Stimulated activated CD8-positive, alpha-beta memory T cell treated with anti-CD3 and anti-CD28 coated beads, Interleukin-2, amount 100 ng/mL, for 48 hours (primary cell): ENCODE results near the gene COMP.
"Not testable (repeated sequence)": the region's sequence is repeated elsewhere in the genome, so short reads cannot be mapped to it uniquely, and the experiment has no call there.

Experiments
- DNase-seq, 2 donors: peaks; one replicate each; pipeline ENCODE4 v3.0.0-alpha.2; 2020; ENCODE audit warnings: low read depth in 2 of 2

Gene COMP

DNA sequence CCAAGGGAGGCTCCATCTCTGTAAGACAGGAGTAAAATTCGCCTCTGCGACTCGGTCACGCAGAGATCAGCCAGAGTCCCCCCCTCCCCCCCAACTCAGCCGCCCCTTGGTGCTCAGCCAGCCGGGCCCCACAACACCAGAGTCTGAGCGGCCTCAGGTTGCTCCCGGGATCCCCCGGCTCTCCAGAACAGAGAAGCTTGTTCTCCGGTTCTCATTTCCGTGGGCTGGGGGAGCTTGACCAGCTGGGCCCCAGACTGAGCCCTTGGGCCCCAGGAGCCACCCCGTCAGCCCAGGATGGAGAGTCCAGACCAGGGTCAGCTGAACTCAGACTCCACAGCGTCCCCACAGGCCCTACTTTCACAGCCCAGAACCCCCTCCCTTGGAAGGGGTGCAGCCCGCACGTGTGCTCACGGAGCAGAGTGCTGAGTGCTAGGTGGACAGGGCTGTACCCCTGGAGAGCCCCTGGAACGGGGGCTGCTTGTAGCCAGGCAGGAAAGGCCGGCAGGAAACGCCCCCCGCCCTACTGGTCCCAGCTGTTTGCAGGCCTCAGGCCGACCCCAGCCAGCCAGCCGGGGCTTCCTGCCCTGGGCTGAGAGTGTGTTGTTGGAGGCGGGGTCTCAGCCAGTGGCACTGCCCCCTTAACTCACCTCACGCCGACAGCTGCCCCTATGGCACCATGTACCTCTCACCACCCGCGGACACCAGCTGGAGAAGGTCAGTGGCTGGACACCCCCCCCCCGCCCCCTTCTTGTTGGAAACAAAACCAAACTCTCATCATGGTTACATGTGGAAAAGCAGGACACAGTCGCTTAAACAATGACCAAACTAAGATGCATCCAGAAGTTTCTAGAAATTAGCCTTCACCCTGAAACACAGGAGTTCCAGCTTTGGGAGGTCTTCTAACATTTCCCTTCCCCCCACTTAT is 44.4 kb downstream of the COMP start:
- DNase-seq, result no peak

DNA sequence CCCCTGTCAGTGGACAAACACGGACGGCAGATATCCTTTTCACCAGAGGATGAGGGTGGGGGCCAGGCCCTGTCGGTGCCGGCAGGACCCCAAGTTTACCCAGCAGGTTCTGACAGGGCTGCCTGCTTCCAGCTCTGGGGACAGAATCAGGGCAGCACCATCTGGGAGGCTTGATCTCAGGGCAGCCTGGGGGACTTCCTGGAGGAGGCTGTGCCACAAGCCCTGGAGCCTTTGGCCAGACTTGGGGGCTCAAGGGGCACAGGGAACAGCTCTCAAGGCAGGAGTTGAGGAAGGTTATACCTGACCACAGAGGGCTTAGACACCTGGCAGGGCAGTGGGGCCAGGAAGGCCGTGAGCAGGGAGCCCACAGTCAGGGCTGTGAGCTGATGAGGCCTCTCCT is 45.2 kb downstream of the COMP start:
- DNase-seq, result no peak

DNA sequence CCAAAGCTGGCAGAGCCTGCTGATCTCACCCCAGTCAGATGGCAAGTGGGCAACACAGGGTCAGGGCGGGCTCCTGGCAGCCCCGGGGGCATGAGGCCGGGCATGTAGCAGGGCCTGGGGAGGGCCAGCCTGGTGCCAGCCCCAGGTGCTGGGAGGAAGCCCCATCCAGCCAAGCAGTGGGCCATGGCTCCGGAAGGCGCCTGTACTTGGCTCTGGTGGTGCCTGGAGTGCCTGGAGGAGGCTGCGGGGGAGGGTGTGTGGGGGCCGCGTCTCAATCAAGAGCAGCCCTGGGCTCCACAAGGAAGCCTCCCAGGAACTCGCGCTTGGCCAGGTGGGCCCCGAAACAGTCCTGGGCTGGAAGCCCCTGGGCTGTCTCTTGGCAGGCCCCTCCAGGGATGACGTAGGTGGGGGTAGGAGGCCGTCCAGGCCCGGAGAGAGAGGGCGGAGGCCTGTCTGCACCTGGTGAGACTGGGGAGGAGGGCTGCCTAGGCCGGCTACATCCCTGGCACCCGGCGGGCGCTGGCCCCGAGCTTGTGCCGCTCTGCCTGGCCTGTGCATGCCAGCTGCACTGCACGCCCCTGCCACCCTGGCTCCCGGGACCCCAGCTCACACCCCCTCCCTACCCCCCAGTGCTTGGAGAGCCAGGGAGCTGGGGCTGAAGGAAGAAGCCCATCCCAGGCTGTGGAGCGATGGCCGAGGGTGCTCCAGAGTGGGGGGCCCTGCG is 45.9 kb downstream of the COMP start:
- no peak for DNase-seq

DNA sequence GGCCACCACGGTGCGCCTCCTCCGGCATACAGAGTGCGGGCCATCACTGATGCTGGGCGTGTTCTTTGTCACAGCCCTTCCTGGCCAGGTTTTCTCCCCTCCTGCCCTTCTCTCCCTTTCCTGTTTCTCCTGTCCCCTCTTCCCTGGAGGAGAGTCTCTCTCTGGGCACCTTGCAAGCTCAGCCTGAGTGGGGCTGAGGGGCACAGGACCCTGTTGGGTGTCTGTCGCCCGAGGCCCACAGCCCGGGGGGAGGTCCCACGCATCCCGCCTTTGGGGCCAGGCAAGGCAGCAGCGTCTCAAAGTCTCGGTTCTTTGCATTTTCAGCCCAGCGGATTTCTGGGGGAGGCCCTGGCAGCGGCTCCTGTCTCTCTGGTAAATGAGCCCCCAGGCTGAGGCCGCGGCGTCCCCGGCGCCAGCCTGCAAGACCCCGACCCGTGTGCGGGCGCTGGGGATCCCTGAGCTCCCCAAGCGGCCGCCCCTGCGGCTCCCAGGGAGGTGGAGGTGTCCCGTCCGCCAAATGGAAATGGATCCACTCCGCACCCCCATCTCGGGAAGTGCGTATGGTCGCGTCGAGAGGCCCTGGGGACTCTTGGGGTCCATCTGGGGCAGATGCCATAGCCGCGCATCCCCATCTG is 47.2 kb downstream of the COMP start:
- DNase-seq, result no peak

DNA sequence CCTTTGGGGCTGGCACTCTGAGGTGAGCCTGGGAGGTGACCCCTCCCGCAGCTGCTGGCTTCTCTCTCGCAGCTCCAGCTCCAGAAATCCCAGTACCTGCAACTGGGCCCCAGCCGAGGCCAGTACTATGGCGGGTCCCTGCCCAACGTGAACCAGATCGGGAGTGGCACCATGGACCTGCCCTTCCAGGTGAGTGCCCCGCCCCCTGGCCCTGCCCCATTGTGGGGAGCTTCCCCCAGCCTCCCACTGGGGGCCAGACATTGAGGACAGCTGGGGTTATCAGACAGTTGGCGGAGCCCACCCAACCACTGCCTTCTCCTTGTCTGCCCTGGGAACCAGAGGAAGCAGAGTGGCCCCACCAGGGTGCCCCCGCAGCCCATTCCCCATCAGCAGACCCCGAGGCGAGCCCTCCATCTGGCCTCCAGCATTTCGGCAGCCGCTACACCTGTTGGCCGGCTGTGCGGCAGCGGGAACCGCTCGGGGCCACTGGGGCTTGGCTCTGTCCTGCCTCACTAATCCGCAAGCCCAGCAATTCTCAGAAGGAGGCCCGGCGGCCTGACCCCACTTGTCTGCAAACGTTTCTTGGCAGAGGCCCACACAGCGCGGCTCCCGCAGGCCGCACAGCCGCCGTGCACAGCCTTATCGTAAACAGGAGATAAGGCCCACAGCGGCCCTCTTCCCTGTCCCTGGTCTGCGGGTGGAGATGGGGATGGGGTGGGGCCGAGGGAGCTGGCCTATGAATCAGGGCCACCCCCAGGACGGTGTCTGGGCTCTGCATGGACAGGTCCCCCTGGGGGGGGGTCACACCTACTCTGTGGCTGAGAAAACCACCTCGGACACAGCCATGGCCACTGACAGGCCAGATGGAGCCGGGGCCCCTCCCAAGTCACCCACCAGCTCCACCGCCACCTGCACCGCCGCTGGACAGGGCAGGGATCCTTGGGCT is 48.0 kb downstream of the COMP start:
- DNase-seq, result no peak

DNA sequence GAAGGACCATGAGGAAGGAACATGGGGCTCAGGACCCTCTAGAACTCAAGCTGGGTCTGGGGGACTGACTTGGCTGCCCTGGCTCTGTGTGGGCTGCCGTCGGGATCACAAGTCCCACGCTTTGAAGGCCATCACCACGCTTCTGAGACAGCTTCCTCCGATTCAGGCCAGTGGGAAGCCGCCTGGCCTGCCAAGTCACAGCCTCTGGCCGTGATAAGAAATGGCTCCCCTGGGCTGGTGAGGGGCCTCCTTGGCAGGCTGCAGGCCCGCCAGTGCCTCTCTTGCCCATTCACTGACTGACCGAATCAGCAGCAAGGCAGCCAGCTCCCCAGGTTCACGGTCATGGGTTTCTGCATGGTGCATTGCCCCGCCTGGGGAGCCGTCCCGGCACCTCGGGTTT is 48.8 kb downstream of the COMP start:
- DNase-seq, result no peak

DNA sequence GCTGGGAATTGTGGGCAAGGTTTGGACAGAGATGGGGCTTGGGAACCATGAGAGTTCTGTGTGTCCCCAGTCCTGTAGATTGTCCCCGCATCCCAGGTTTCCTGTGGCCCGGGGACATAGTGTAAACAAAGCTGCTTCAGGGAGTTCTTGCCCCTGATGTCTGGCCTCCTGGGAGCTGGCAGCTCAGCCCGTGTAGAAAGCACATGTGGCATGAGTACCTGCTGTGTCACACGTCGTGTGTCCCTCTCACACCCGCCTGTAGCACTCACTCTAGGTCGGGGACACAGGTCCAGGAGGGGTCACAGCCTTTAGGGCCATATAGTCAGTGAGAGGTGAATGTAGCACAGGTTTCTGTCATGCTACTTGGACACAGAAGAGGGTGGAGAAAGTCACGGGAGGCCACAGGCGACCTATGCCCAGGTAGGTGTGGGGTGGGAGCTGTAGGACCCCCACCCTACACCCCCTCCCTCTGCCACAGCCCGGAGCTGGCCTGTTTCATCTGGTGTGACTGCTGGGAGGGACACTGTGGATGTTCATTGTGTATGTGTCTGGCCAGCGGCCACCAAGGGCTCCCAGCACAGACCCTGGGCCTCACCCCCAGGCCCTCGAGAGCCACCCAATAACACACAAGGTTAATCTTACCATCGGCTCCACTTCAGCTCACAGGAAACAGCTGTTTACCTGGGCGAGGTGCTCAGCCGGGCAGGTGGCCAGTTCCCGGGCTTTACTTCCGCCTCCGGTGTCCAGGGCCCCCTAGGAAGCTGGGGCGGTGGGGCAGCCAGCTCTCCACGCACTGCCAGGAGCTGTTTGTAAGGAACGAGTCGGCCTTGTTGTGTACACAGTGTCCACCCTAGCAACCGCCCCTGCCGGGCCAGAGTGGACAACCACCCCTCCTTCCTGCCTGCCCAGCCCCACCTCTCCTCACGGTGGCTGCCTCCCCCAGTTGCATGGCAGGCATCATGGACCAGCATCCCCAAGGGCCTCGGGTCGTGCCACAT is 49.7 kb downstream of the COMP start:
- no peak for DNase-seq

DNA sequence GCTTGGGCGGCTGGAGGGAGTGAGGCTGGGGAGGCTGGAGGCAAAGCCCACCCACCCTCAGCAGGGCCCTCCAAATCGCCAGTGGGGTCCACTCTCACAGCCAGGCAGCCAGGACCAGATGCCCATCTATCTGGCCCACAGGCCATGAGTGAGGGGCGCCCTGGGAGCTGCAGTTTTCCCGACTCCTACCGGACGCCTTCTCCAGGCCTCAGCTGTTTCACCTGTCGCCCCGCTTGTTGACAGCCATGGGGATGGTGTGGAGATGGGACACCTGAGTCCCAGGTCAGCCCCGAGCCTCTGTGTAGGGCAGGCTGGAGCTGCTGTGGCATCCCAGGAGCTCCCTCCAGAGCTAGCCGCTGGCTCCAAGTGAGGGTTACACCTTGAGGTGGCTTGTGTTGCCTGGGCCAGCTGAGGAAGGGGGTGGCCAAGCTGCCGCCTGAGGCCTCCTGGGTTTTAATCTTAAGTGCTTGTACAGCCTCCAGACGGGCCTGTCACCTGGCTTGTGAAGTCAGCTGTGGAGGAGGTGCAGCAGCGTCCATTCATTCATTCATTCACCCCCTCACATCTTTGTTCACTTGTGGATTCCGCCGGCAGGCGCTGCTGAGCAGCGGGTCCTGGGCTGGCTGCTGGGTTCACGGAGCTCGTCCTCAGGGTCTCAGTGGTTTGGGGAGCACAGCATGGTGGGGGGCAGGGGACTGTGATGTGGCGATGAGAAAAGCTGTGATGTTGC is 52.0 kb downstream of the COMP start:
- no peak for DNase-seq

DNA sequence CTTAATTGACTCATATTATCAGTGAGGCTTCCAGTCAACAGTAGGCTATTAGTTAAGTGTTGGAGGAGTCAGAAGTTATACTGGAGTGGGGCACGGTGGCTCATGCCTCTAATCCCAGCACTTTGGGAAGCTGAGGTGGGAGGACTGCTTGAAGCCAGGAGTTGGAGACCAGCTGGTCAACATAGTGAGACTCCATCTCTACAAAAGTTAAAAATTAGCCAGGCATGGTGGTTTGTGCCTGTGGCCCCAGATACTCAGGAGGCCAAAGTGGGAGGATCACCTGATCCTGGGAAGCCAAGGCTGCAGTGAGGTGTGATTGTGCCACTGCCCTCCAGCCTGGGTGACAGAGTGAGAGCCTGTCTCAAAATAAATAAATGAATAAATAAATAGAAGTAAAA is 53.2 kb downstream of the COMP start:
- no peak for DNase-seq

DNA sequence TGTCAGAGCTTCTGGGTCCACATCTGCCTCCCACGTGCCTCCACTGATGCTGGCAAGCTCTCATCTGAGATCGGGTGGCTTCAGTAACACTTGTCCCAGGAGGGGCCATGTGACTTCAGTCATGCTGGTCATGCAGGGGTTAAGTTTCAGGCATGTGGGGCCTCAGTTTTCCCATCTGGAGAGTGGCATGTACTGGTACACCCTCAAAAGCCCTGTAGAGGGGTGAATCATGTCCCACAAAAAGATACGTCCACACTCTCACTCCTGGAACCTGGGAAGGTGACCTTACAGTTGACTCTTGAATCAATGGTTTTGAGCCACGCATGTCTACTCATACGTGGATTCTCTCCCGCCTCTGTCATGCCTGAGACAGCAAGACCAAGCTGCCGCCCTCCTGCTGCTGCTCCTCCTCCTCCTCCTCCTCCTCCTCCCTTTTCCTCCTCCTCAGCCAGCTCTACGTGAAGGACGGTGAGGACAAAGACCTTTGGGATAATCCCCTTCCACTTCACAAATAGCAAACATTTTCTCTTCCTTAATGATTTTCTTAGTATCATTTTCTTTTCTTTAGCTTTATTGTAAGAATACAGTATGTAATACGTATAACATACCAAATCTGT is 53.7 kb downstream of the COMP start:
- DNase-seq, result no peak

DNA sequence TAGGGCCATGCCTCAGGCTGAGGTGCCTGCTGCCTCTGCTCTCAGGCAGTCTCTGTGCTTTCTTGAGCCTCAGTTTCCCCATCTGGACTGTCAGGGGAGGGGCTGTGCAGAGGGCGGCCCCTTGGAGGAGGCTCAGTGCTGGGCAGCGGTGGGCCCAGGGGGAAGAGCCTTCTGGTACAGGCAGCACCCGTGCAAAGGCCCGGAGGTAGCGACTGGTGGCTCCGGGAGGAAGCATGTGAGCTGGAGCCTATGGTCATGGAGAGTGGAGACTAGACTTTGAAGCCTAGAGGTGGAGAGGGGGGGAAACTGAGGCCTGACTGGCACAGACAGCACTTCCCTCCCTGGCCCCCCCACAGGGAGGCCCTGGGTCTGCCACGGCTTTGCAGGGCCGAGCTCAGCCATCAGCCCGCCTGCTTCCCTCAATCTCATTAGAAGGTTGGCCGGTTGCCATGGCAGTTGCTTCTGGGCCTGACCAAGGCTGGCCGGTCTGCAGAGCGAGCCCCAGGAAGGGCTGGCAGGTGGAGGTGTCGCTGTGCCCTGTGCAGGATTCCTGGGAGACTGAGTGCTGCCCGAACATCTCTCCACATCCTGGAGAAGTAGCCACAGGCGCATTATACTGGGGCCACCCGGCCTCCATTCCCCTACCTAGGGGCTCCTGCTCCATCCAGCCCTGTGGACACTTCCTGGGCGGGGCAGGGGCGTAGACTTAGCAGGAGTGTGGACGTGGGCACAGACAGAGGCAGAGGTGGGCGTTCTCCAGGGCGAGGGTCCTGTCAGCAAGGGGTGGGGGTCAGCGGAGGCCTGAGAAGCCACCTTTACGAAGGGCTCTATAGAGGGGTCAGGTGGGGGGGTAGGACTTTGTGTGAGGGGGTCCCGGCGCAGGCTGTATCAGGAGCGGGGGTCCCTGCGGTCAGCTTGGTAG is 54.4 kb downstream of the COMP start:
- DNase-seq, result no peak

DNA sequence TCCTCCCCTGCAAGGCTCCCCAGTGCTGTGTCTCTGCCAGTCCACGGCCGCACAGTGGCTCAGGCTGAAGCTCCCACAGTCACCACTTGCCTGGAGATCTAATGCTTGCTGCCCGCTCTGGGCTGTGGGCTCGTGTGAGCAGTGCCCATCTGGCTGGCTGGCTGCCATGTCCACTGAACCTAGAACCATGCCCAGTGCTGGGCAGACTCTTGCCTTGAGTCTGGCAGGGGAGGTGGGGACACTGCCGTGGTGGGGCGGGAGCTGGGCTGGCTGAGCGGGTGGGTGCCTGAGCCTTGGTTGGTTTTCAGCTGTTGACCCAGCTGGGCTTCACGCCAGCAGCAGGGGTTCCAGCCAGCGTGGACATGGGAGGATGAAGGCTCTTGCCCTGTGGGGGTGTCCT is 55.4 kb downstream of the COMP start:
- no peak for DNase-seq

DNA sequence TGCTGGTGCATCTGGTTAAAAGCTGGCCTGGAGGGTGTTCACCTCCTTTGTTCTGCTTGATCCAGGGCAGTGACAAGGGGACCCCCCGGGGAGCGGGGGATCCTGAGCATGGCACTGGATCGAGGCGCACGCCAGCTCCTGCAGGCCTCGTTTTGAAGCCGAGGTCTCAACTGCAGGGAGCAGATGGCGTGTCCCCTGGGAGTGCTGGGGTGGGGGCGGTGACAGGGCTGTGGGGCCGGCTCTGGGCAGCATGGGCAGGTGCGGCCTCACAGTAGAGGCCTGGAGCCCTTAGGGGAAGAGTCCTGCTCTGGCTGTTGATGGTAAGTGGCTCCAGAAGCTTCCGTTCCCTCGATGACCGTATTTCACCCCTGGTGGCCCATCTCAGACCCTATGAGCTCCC is 55.8 kb downstream of the COMP start:
- no peak for DNase-seq

DNA sequence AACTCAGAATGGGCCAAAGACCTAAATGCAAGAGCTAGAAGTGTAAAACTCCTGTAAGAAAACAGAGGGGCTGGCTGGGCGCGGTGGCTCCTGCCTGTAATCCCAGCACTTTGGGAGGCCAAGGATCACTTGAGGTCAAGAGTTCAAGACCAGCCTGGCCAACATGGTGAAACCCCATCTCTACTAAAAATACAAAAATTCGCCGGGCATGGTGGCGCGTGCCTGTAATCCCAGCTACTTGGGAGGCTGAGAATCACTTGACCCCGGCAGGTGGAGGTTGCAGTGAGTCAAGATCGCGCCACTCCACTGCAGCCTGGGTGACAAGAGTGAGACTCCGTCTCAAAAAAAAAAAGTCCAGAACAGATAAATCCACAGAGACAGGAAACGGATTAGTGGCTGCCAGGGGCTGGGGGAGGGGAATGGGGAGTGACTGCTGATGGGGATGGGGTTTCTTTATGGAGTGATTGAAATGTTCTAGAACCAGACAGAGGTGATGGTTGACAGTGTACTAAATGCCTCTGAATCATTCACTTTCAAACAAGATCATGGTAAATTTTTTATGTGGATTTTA is 57.3 kb downstream of the COMP start:
- not testable (repeated sequence) for DNase-seq

DNA sequence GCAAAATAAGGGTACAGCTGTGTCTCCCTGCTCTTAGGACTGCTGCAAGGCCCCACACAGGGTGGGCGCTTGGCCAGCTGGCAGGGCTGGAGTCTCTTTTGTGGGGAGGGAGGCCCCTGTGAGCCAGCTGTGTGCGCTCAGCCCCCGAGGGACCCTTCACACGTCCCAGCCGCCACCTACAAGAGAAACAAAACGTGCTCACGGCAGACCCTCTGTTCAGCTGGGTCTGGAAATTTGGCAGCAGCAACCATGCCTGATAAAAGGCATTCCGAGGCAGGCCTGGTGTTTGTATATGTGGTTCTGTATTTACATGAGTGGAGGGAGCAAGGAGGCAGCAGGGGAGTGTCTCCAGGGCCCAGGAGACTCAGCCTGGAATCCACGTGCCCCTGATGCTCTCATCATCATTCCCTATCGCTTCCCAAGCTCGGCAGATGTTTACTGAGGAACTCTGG is 57.9 kb downstream of the COMP start:
- DNase-seq, result no peak
